Heart left ventricle (tissue), 16 donors: ENCODE measurements around the gene MRRF. TPM values are rescaled to one million over a fixed set of nuclear protein-coding genes. Genes with fewer than 3 reads are reported as not detected.

ENCODE experiments used
- ATAC-seq, 4 donors: fragments of 200-7000 bp; cut with Tn5 transposase; one replicate each; pipeline ENCODE4 v1.9.1; 2020 to 2022; ENCODE audit warnings: moderate library complexity in 4 of 4, mild to moderate bottlenecking in 3 of 4, moderate number of reproducible peaks in 1 of 4
- DNase-seq, 5 donors: peaks; one replicate each; pipeline ENCODE4 v3.0.0-alpha.2; 2020
- H3K27ac ChIP-seq, 12 donors: fragments of 200-600 bp; sonication (generic) in 4 of 12; one replicate each; pipeline versions ENCODE4 v1.5.0 to v1.8.0; 2016 to 2022; ENCODE audit warnings: mild to moderate bottlenecking in 2 of 12
- H3K27me3 ChIP-seq, 9 donors: fragments of 200-600 bp; sonication (generic) in 2 of 9; one replicate each; pipeline versions ENCODE4 v1.5.1 to v1.8.0; 2016 to 2022; ENCODE audit warnings: mild to moderate bottlenecking in 3 of 9
- H3K36me3 ChIP-seq, 9 donors: fragments of 200-600 bp; sonication (generic) in 2 of 9; one replicate each; pipeline versions ENCODE4 v1.5.0 to v1.8.0; 2018 to 2022; ENCODE audit warnings: mild to moderate bottlenecking in 2 of 9
- H3K4me1 ChIP-seq, 12 donors: fragments of 200-600 bp; sonication (generic) in 4 of 12; one replicate each; pipeline versions ENCODE4 v1.5.0 to v1.8.0; 2016 to 2022; ENCODE audit warnings: mild to moderate bottlenecking in 3 of 12
- H3K4me3 ChIP-seq, 12 donors: fragments of 200-600 bp; sonication (generic) in 4 of 12; one replicate each; pipeline versions ENCODE4 v1.5.0 to v1.8.0; 2017 to 2022; ENCODE audit warnings: mild to moderate bottlenecking in 9 of 12, moderate library complexity in 4 of 12
- H3K9me3 ChIP-seq, 12 donors: fragments of 200-600 bp; sonication (generic) in 4 of 12; one replicate each; pipeline versions ENCODE4 v1.5.0 to v1.8.0; 2016 to 2022; ENCODE audit warnings: mild to moderate bottlenecking in 1 of 12
- CTCF ChIP-seq, 12 donors: fragments of 200-600 bp; sonication (generic) in 4 of 12; IDR thresholded peaks; one replicate each; pipeline versions ENCODE4 v1.5.0 to v1.8.0; 2018 to 2022; ENCODE audit warnings: antibody characterized with exemption in 12 of 12, mild to moderate bottlenecking in 5 of 12
- POLR2A ChIP-seq, 2 donors: fragments of 450-650 bp; IDR thresholded peaks; one replicate each; pipeline ENCODE4 v1.6.1; 2017; ENCODE audit warnings: antibody characterized with exemption in 2 of 2, mild to moderate bottlenecking in 2 of 2, moderate library complexity in 2 of 2
- WGBS, 4 donors: extraction: QIAGEN DNeasy Blood & Tissue Kit in 2 of 4; methylation state at CpG; one replicate each; pipeline versions ENCODE4 v1.1.5 to v1.1.7; 2013 to 2018; 5-methylcytosine and 5-hydroxymethylcytosine counted together
- intact Hi-C, 10 donors: fragments of 100-400 bp; cut with DNase I; formaldehyde crosslinking; loops; one replicate each; pipeline versions ENCODE4 v1.11.1 to v1.14.2; 2022
- polyA plus RNA-seq, 2 donors: library from polyadenylated mRNA; stranded (reverse); fragments of 200-250 nt; gene quantifications; one replicate each; pipeline ENCODE4 v1.2.3, GENCODE V29; 2013
- total RNA-seq, 9 donors: library from RNA; depleted of rRNA in 2 of 9; stranded (reverse); fragments of >200 nt in 2 of 9; fragmentation: NEBNext Ultra II Directional in 3 of 9; extraction: Animal tissue kit (Norgen Biotek cat#: 25700) in 3 of 9; gene quantifications; one replicate each; pipeline versions ENCODE4 v1.1.0 to v1.2.4, GENCODE V29; 2016 to 2023
- donor health status: ischemic (EF 13 %, LVEDD 7.1; RV severe dilation, severe dysfunction).
- donor health status: healthy with polysubstance abuse.
- donor health status: DM: no; HTN: yes; CAD: no.
- donor health status: DM: no; HTN: no; CAD: no.
- donor health status: ischemic (EF 25% LVEDD 6.9; RV normal size, moderate dysfunction).
- donor health status: ischemic (EF 25% LVEDD 5.7; RV mildly dilated, moderate dysfunction).
- donor health status: healthy.
- donor health status: DM: yes; HTN: yes; CAD: no.
- donor health status: ischemic (EF 35%, LVEDD 5.7; RV mildly dilated, moderate dysfunction).
- donor health status: nonischemic (EF 11% LVEDD 7.7; RV severe dilation, severe dysfunction).
- donor health status: DM: yes; HTN: yes; CAD: no.
- donor health status: PGD.
- donor health status: ischemic (EF 29% LVEDD 5.4; RV normal size, mild dysfunction).
- donor health status: nonischemic (EF 23%, LVEDD 6.1; RV moderate dilation, normal function).

The MRRF gene
- total and polyA plus RNA-seq, 11 donors: 27.0 to 48.1 (median 36.0) TPM

- peaks cover 0 to 34% (median 12%) of the 10 kb centered on the region in 12 donors for H3K4me1 ChIP-seq
- ATAC-seq (peak in 3 of 4 donors; percentile 40 to 72 (median 52)), DNase-seq (peak in 3 of 5 donors; percentile 31 to 34 (median 32))
- H3K9me3 ChIP-seq: no peaks in the 10 kb centered on the region
- no peaks in the 10 kb centered on the region for H3K27me3 ChIP-seq
- H3K27ac ChIP-seq: peak overlapping the region in 6 of 12 donors; percentile 23 to 54 (median 38)
- H3K36me3 ChIP-seq: peaks cover 0 to 92% (median 69%) of the 10 kb centered on the region in 9 donors
- TF ChIP-seq CTCF (IDR thresholded peaks at IDR 0.05) (no peak), POLR2A (IDR thresholded peaks at IDR 0.05) (no peak)
- H3K4me3 ChIP-seq: no peak overlapping the region
- WGBS, 4 donors: 60 to 83% (median 64%) methylated on average over 1 of the region's 1 CpG
- intact Hi-C loops: no loop called here
Measured at GRCh38 chr9:122307925-122308324, 43.2 kb downstream of the MRRF start.

- H3K27me3 ChIP-seq: no peaks in the 10 kb centered on the region
- no peak for TF ChIP-seq POLR2A (IDR thresholded peaks at IDR 0.05)
- peaks cover 0 to 25% (median 6%) of the 10 kb centered on the region in 12 donors for H3K4me1 ChIP-seq
- ATAC-seq (no peak), DNase-seq (no peak)
- intact Hi-C loops: no loop called here
- H3K27ac ChIP-seq: no peak overlapping the region
- H3K4me3 ChIP-seq: no peak overlapping the region
- 81 to 91% (median 87%) methylated on average over 2 of the region's 2 CpGs for WGBS, 4 donors
- H3K36me3 ChIP-seq: peaks cover 0 to 96% (median 81%) of the 10 kb centered on the region in 9 donors
- H3K9me3 ChIP-seq: no peaks in the 10 kb centered on the region
Measured at GRCh38 chr9:122309861-122310260, 45.2 kb downstream of the MRRF start.

- ATAC-seq (no peak), DNase-seq (no peak)
- Histone ChIP-seq H3K4me3 (no peak overlapping the region), H3K9me3 (no peaks in the 10 kb centered on the region), H3K36me3 (peaks cover 0 to 83% (median 70%) of the 10 kb centered on the region in 9 donors), H3K27me3 (no peaks in the 10 kb centered on the region), H3K27ac (no peak overlapping the region), H3K4me1 (peaks cover 0 to 18% (median 0%) of the 10 kb centered on the region in 12 donors)
- TF ChIP-seq CTCF (IDR thresholded peaks at IDR 0.05): no peak
- TF ChIP-seq POLR2A (IDR thresholded peaks at IDR 0.05): no peak
- intact Hi-C loops: no loop called here
Measured at GRCh38 chr9:122314165-122314564, 49.5 kb downstream of the MRRF start.

- H3K9me3 ChIP-seq: no peaks in the 10 kb centered on the region
- H3K36me3 ChIP-seq: peaks cover 0 to 79% (median 61%) of the 10 kb centered on the region in 9 donors
- intact Hi-C loops: no loop called here
- DNase-seq (peak in 1 of 5 donors; percentile 24), ATAC-seq (no peak)
- 53 to 61% (median 59%) methylated on average over 2 of the region's 2 CpGs for WGBS, 4 donors
- TF ChIP-seq CTCF (IDR thresholded peaks at IDR 0.05) (no peak), POLR2A (IDR thresholded peaks at IDR 0.05) (no peak)
- H3K4me1 ChIP-seq: peaks cover 0 to 18% (median 0%) of the 10 kb centered on the region in 12 donors
- no peak overlapping the region for H3K4me3 ChIP-seq
- no peak overlapping the region for H3K27ac ChIP-seq
- H3K27me3 ChIP-seq: no peaks in the 10 kb centered on the region
Measured at GRCh38 chr9:122315534-122315933, 50.9 kb downstream of the MRRF start.

- H3K9me3 ChIP-seq: no peaks in the 10 kb centered on the region
- peak in 2 of 5 donors; percentile 31 to 33 for DNase-seq
- intact Hi-C loops: no loop called here
- WGBS, 4 donors: 57 to 82% (median 72%) methylated on average over 3 of the region's 3 CpGs
- TF ChIP-seq POLR2A (IDR thresholded peaks at IDR 0.05): no peak
- no peak for TF ChIP-seq CTCF (IDR thresholded peaks at IDR 0.05)
- H3K4me1 ChIP-seq: peaks cover 0 to 19% (median 0%) of the 10 kb centered on the region in 12 donors
- peak; percentile 53 to 81 (median 76) for ATAC-seq
- H3K36me3 ChIP-seq: peaks cover 0 to 70% (median 47%) of the 10 kb centered on the region in 9 donors
- H3K27me3 ChIP-seq: no peaks in the 10 kb centered on the region
- no peak overlapping the region for H3K4me3 ChIP-seq
- H3K27ac ChIP-seq: peak overlapping the region in 3 of 12 donors; percentile 12 to 76 (median 36)
Measured at GRCh38 chr9:122318284-122318683, 53.6 kb downstream of the MRRF start.
